Measurements from ENCODE around the gene SDK1.

The SDK1 gene

DNA sequence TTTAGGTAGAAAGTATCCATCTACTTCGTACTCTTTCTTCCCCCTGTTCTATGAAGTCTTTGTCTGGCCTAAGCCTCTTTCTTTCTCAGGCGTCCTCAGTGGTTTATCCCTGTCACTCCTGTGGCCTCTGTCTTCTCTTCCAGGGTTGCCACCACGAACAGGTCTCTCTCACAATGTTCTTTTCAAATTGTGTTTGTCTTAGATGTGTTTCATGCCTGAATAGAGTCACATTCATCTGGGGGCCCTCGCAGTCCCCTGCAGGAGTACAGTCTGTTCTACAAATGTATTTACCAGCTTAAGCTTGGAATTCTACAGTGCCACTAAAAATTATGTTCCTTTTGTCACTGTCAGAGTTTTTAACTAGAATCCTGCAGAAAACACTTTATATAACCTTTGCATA lies 700.7 kb downstream of the SDK1 start:
- DNase-seq, result no peak

GRCh38 chr7:4003503-4003902 lies 702.5 kb downstream of the SDK1 start:
- no peak for DNase-seq

DNA sequence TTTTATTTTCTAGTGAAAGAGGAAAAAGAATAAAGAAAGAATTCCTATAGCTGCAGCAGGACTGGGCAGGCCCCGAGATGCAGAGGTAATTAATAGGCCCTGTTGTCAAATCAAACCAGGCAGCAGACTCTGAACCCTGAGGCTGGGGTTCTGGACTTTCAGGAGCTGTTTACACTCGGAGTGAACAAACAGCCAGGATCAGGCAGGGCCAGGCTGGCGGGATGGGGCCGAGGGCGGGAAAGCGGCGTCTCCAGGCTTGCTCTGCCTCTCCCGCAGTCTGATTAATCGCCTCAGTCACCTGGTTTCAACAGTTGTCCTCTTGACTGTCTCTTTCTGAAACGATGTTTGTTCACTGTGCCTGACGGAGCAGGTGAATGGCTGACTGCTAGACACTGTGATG lies 705.6 kb downstream of the SDK1 start:
- DNase-seq, result peak; percentile 79 to 89

GRCh38 chr7:4009211-4010060 lies 708.4 kb downstream of the SDK1 start:
- DNase-seq, result no peak

GRCh38 chr7:4010061-4010605 lies 709.1 kb downstream of the SDK1 start:
- DNase-seq, result no peak

- no peak for DNase-seq
These were observed 710.0 kb downstream of the SDK1 start for GRCh38 chr7:4010923-4011656.

DNA sequence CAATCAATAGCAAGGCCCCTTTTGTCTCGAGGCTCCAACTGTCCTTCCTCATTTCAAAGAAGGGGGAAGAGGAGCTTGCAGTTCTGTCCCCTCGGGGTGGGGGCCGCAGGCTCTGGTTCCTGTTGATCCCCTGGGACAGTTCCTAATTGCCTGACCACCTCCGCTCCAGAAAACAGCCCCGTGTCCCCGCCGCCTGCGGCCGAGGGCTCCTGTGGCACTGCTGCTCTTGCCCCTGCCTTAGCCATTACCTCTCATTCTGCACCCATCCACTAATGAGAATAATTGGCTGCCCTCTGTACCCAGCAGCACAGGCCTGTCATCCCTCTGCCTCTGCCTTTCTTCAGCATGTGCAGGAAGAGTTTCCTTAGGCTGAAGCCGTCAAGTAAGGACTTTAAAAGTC lies 712.7 kb downstream of the SDK1 start:
- no peak for DNase-seq

GRCh38 chr7:4014346-4015050 lies 713.4 kb downstream of the SDK1 start:
- DNase-seq, result no peak

DNA sequence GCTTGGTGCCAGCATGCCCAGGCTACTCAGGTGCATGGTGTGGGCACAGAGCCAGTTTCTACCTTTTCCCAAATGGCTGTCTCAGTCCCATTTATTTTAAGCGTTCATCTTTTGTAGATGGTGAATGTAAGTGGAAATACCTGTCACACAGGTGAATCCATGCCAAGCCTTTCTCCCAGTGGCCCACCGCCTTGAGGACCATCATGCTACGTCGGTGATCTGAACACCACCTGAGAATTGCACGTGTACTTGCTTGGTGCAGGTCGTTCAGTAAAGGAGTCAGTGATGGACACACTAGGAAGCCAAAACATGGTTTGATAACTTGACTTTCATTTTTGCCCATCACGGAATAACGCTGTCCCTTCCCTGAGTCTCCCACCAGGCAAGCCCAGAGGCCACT lies 714.3 kb downstream of the SDK1 start:
- DNase-seq, result no peak

DNA sequence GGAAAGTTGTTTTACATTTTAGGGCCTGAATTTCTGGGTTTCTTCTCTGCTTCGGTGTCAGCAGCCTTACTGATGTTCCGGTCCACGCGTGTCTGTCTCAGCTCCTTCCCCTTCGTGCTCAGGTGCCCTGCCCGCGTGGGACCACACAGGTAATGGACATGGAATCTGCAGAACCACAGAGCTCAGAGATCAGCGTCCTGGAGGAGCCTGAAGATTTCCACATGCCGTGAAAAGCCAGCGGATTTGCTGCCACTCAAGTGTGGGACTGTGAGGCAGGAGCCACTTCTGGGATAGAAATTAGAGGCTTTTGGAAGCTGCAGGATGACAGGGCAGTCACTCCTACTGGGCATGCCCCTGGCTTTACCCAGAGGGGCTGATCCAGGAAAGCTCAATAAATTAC lies 714.9 kb downstream of the SDK1 start:
- DNase-seq, result no peak

GRCh38 chr7:4017081-4017480 lies 716.0 kb downstream of the SDK1 start:
- DNase-seq, result no peak

DNA sequence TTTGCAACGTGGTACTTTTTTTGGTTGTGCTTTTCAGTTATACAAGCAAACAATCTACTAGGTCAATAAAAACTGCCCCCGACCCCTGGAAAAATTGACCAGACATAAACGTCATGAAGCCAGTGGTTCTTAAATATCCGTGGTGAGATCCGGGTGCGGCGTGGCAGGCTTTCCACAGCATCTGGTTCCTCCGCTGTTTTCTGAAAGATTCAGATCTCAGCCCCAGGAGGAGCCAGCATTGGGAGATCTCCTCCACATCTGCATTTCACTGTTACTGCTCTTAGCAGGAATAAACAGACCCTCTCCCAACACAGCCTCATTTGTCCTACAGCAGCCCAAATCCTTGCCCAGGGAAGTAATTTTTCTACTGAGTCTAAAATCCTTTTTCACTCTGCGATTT lies 716.7 kb downstream of the SDK1 start:
- no peak for DNase-seq

- DNase-seq, result no peak
These were observed 717.7 kb downstream of the SDK1 start for GRCh38 chr7:4018601-4019316.

- DNase-seq, result no peak
These were observed 719.0 kb downstream of the SDK1 start for GRCh38 chr7:4020086-4020485.

DNA sequence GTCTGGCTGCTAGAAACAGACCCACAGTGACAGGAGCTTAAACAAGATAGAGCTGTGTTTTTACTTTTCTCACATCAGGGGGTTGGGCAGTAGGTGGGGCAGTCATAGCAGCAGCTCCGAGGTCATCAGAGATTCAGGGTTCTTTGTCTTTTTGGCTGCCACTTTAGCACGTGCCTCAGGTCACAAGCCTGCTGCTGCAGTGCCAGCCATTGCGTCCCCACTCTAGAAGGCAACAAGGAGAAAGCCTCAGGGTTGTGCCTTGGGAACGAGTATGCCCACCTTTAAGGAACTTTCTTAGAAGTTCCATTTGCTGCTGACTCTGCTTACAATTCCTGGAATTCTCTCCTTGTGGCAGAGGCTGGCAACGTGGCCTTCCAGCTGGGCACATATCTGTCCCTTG lies 720.4 kb downstream of the SDK1 start:
- no peak for DNase-seq

DNA sequence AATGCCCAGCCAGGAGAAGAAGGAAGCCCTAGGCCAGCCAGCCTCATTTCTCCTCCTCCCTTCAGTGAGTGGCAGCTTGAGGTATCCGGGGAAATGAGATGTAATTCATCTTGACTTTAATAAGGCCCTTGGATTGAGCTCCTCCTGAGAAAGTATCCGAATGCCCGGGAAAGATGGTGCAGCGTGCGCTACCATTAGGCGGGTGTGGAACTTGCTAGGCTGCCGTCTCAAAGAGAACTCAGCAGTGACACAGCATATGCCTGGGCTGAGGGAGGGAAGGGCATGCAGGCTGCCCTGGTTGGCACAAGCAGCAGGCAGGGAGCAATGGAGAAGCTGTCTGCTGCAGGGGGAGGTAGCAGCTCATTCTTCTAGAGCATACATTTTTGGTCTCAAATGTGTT lies 721.2 kb downstream of the SDK1 start:
- DNase-seq, result no peak

DNA sequence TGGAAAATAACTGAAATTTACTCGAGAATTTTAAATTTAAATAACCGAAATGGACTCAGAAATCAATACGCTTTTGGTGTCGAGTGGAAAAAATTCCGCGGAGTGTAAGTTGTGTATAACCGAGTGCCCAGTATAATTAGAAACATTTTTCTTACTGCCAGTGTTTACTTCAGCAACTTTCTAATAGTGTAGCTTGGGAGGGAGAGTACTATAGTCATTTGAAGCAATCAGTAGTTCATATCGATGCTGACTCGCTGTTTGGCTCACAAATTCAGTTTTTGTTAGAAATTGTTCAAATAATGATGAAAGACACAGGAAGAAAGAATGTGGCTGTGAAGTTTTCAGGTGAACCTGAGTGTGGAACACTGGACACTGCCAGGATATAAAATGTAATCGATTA lies 722.5 kb downstream of the SDK1 start:
- DNase-seq, result no peak

- DNase-seq, result no peak
These were observed 723.1 kb downstream of the SDK1 start for GRCh38 chr7:4024133-4024532.

DNA sequence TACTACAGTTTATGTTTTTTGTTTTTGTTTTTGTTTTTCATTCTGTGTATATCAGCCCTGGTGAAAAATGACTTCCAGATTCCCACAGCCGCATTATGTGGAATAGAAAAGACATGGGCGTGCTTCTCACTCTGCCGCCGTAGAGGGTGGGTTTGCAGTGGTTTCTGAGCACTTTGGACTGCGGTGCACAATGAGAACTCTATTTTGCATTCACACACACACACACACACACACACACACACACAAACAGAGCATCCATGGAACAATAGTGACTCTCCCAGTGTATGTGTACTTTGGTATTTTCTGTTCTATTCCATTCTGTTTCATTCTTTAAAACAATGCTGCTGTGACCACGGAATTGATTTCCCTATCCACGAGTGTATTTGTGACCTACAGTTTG lies 723.8 kb downstream of the SDK1 start:
- DNase-seq, result no peak

DNA sequence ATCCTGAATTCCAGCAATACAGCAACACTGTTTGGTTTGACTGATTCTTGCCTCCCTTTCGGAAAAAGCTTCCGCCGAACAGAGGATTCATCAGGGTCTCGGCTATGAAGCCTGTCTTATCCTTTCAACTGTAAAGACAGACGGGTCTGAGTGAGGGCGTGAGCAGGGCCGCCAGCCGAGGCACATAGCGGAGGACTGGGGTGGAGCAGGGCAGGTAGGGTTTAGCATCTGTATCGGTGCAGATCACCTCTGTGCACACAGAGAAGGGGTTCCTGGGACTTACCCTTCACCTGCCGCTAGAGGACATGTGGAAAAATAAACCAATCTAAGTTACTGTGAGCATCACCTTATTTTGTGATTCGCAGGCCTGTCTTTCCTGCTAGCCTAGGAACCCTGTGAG lies 724.2 kb downstream of the SDK1 start:
- no peak for DNase-seq

GRCh38 chr7:4025694-4026615 lies 724.9 kb downstream of the SDK1 start:
- DNase-seq, result no peak
